H4 (cell line): ENCODE data around the gene ZNF618. TPM values are rescaled to one million over a fixed set of nuclear protein-coding genes. Genes with fewer than 3 reads are reported as not detected.

Source experiments
- DNase-seq: peaks from one replicate; pipeline ENCODE4 v3.0.0-alpha.2; 2015; ENCODE audit warnings: low spot score
- total RNA-seq: library from RNA; depleted of rRNA; stranded (reverse); fragments of >200 nt; shearing (Covaris generic); gene quantifications from 2 replicates; pipeline ENCODE4 v1.2.3, GENCODE V29; 2014

ZNF618 gene
- total RNA-seq, 1 experiment from 2014 or later, result 4.9 TPM

DNA sequence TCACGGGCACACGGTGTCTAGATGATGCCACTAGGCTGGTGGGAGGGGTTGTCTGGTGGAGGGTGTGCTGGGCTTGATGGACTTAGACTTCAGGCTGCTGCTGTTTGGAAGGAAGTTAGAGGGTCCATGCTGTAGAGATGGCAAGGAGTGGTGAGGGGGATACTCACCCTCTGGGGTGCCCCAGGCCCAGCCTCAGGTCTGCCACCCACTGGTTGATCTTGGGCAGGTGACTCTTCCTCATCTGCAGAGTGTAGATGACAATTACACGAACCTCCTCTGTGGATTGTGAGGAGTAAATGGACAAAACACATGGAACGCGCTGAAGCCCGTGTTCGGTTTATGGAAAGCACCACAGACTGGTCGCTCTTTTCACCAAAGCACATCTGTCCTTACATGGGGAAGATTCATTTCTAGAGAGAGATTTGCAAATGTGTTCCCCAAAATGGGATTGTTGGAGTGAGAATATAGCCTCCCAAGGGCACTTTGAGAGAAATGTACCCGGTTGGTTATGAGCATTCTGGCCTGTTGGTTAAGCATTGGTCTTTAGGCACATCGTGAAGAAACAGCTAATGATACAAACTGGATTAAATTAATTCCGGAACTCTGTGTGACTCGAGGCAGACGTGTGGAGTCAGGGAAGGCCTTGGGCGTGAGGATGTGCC is 58.2 kb downstream of the ZNF618 start:
- DNase-seq, result no peak

DNA sequence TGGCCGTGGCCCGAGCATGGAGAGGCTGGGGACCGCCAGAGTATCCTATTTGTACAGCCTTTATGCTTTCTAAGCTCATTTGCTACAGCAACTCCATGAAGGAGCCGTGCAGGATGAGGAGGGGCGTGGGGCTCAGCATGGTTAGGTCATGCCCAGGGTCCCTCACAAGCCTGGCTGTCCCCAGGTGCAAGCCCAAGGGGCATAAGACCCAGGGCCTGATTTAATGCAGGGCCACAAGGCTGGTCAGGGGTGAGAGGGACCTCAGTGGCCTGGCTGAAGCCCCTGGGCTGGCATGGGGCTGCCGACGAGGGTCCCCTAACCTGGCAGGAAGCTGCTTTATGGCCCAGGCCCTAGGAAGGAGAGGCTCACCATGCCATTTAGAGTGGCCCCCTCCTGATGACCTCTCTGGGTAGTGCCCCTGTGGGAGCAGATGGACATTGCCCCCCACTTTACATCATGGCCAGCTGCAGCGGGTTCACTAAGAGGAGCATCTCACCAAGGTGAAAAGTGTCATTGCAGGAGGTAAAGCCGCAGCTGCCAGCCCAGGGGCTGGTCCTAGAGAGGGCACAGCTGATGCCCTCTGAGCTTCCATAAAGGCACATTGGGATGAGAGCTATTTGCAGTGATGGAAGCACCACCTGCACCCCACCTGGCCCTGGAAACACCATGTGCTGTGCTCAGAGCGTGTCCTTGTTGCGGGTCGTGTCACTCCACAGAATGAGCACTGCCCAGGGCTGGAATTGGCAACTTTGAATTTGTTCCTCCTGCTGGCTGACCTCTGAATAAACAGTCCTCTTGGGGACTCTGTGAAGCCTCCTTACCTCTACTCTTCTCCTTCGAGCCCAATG is 58.9 kb downstream of the ZNF618 start:
- no peak for DNase-seq

DNA sequence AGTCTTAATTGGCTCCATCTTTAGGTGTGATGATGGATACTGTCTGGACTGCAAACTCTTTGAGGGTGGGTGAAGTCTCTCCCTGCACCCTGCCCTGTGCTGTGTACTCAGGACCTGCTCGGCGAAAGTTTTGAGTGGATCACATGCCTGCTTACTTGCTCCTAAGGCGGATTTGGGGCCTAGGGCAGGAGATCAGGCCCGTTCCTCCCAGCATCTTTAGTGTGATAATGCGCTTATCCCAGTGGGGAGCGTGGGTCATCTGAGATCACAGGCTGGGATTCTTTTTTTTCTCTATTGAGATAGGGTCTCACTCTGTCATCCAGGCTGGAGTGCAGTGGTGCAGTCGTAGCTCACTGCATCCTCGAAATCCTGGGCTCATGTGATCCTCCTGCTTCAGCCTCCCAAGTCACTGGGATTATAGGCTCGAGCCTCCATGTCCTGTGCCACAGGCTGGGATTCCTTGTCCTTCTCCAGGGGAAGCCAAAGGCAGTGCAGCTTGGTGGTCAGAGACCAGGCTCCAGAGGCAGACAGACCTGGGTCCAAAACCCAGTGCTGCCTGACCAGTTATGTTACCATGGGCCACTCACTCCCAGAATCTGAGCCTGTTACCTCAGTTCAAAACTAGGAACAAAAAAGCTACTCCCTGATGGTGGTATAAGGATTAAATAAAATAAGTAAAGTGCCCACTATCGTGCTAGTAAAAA is 59.7 kb downstream of the ZNF618 start:
- no peak for DNase-seq

DNA sequence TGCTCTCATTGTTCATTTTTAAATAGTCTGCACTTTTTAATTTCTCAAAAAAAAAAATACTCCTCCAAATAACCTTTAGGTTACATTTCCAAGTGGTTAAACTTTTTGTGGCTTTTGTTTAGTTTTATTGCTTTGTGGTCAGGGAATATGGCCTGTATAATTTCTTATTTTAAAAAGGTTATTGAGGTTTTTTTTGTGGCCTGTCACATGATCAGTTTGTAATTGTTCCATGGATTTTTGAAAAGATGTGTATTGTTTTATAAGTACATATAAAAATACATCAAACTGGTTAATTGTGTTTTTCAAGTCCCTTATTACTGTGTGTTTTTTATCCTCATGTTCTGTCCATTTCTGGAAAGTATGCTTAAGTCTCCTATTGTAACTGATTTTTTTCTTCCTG is 64.0 kb downstream of the ZNF618 start:
- DNase-seq, result no peak

DNA sequence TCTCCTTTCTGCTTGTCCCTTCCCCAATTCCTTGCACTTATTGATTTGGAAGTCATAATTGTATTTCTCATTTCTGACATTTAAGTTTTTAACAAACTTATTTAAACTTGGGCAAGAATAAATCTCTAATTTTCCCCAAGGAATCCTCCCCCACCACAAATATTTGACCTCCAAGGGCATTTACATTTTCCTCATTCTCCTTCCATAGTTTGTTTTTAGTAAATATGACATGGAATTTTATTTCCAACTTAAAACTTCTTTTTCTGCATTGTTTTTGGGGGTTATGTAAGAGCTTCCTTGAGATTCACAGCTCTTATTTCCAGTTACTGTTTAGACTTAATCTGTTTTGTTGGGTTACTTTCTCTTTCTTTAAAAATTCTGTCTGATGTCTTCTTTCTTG is 64.9 kb downstream of the ZNF618 start:
- no peak for DNase-seq

DNA sequence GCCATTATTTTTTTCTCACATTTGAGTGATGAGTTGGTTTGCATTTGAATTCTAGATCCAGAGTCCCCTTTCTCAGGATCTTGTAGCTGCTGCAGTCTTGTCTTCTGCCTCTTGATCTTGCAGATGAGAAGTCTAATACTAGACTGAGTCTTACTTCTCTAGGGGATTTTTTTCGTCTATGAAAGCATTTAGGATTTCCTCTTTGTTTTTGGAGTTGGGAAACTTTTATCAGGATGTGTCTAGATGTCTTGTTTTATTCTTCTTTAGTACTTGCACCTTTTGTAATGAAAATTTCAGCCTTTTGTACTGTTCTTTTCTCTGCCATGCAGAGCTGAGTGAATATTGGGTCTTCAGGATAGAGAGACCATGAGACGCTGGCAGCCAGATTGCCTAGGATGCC is 65.4 kb downstream of the ZNF618 start:
- DNase-seq, result no peak

DNA sequence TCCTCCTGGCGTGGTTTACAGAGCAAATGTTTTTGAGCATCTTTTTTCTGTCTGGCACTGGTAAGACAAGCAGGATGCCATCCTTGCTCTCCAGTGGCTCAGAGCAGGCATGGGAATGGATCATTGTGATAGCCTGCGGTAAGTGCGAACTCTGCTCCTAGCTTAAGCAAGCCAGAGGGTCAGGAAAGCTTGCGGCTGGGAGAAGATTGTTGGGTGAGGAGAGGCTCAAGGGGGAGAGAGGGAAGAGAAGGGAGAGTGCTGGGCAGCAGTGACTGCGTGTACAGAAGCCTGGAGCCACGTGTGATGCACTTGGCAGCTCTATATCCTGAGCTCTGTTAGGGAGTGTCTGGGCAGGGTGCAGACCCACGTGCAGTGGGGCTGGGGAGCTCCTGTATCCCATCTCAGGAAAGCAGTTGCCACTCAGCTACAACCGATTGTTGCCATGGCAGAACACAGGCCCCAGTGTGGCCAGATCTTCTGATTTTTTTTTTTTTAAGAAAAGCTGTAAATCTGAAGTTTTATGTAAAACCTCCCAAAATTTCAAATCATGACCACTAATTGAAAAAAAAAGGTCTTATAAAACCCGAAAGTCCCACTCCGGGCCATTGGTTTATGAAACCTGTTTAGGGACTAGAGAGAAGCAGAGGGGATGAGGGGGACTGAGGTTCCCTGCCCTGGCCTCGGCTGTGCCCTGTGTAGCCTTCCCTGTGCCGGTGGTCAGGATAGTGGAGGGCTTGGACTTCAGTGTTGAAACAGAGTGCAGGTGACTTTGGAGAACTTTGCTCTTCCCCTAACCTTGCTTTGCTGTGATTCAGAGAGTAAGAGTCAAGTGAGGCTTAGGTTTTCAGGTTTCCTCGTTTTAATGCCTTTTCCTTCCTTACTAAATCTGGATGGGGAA is 67.3 kb downstream of the ZNF618 start:
- DNase-seq, result no peak

DNA sequence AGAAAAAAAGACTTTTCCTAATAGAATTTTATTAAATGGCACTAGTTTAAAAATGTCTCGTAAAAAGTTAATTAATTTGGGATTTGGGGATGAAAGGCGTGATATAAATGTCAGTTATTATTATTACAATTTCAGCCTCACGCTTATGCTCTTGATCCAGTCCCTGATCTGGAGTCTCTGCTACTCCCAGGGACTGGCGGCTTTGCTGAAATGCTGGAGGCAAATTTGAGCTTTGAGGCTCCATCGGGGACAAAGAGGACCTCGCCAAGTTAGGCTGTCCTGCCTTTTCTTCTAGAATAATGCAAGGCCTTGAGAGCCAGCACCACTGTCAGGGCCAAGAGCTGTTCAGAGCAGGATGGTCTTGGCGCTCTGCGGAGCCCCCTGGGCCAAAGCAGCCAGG is 69.7 kb downstream of the ZNF618 start:
- no peak for DNase-seq

DNA sequence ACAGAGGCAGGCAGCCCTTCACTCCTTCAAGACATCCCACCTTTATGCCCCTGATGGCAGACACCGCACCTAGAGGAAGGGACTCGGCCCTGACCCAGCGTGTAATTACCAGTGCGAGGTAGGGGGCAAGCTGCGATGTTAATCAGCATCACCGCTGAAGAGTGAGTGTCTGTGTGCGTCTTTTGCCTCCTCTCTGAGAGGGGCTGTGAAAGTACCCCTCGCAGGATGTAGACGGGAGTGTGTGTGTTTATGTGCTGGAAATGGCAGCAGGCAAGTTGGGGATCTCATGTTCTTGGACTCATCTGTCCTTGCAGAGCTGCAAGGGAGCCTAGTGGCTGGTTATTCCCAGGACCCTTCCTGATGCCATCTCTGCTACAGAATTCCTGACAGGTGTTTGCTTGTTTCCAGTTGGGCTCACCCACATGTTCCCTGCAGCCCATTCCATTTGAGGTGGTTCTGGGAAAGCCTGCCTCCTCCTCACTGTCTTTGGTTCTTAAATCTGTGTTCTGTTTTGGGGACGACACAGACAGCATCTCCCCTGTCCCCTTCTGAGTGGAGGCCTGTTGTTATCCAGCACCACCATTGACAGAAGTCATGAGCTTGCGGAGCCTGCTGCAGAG is 70.5 kb downstream of the ZNF618 start:
- no peak for DNase-seq

DNA sequence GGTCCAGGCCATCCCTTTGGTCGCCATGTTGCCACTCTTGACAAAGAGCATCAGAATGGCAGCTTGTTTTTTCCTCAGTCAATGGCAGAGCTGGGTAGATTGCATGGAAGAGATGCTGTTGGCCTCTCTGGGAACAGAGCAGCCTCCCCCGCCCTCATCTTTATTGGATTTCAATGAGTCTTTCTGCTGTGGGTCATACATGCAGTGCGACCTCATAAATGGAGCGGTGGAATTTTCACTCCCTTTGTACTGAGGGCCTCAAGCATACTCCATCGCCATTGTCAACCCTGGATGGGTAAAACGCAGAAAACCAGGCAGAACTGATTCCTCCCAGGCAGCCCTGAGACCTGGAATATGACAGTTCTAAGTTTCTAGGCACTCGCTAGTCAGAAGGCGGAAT is 71.8 kb downstream of the ZNF618 start:
- DNase-seq, result no peak

DNA sequence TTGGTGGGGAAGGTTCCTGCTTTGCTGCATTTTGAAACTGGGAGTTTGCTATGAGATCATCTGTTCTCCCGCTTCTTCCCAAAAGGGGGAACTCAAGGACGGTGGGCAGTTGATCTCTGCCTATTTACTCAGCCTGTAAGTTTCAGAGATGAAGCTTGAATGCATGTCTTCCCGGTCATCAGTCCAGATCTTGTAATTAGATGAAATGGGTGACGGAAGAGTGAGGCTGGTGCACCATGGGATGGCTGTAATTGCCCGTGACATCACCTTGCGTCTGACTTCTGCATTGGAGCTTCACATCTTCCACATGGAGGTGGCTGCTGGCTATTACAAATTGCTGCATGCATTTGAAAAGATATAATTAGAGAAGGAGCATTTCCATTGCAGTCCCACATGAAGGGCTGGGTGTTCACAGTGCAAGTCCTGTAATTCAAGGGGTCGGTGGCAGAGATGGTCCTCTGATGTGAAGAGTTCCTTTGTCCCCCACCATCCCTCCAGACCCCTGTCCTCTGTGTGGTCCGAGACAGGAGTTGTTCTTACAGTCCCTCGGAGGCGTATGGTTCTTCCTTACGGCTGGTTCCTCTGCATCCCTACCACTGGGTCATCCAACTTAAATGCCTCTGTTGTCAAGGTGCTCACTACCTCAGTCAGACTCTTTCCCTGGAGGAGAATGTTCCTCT is 72.9 kb downstream of the ZNF618 start:
- DNase-seq, result no peak

DNA sequence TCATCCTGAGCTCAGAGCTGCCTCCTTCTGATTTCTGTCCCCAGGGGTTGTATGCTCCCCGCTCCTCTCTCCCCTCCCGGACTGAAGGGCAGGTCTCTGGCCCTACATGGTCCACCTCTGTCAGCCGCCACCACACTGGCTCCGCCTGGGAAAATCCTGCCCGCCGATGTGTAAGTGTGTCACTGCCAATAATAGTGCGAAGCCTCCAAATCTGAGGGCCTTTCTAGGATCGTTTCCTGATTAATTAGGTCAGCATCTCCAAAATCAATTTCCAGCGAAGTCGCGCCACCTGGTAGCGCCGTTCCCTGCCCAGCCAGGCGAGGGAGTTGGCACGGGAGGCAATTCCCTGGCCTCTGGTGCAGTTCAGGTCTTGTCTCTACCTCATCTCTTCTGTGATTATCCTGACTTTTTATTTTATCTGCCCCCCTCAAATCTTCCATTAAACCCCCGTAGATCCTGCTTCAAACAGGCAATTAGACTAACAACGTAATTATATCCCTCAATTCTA is 73.5 kb downstream of the ZNF618 start:
- no peak for DNase-seq

DNA sequence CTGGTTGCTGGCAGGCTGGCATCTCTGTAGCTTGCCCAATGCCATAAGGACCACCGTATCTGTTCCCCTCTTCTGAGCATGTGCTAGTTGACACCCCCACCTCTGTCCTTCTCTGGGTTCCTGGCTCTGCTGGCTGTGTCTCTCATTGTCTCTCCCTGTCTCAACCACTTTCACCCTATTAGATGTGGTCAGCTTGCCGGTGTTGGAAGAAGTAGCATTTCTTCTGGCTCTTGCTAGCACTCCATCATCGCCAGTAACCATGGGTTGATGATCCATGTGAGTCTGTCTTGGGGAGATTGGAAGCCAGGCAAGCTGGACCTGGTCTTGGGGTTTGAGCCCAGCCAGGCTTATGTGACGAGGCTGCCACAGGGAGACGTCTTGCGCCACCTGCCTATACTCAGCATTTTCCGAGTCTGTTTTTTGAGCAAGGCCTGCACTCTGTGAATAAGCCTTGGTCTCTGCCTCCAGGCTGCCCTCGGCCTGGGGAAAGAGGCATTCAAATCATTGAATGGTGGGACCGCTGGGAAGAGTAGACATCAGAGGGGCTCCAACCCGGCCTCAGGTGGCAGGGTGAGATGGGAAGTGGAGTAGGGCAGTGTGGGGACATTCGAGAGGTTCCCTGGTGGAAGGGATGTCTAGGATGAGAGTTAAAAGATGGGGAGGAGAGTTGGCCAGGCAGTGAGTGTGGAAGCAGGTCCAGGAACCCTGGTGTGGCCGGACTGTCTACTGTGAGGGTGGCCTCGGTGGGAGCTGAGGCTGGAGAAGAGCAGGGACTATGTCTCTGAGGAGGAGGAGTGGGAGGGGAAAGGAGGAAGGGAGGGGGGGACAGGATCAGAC is 74.3 kb downstream of the ZNF618 start:
- DNase-seq, result no peak

DNA sequence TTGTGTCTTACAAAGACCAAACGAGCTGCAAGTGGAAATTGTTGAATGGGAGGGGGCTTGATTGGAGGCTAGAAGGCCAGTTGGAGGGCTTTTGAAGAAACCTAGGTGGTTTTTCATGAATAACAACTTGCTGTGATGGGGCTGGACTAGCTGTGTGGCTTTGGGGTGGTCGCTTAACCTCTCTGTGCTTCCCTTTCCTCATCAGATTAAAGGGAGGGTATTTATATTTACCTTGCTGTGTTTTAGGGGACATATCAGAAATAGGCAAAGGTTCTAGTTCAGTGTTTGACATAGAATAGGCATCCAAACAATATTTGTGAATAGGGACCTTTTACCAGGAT is 74.9 kb downstream of the ZNF618 start:
- no peak for DNase-seq

DNA sequence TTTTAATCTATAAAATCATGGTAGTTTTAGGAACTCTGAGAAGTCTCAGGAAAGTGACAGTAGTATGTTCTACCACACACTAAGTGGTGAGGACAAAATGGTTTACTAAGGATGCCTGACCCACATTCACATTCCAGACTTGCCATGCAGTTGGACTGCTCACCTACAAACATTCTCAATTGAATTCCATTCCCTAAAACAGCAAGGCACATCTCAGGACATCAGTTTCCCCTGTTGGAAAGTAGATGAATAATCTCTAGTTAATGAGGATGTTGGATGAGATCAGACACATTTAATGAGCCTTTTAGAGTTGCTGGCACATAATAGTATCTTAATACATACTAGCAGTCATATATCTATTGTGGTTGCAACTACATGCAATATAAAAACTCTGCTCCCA is 76.6 kb downstream of the ZNF618 start:
- DNase-seq, result no peak

DNA sequence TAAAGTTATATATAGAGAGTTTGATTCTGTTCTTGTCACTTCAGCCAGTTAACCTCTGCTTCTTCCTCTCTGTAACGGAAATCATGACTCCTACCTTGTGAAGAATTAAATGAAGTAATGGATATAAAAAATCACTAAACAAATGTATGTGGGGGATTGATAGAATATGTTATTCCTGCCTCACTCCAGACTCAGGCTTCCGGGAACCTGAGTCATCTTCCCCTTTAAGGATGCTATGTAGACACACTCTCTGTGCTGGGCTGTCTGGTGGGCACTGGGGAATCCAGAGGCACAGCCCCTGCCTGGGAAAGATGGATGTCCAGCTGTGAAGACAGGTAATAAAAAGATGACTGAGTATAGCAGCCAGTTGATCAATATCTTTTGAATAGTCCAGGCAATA is 77.4 kb downstream of the ZNF618 start:
- no peak for DNase-seq

DNA sequence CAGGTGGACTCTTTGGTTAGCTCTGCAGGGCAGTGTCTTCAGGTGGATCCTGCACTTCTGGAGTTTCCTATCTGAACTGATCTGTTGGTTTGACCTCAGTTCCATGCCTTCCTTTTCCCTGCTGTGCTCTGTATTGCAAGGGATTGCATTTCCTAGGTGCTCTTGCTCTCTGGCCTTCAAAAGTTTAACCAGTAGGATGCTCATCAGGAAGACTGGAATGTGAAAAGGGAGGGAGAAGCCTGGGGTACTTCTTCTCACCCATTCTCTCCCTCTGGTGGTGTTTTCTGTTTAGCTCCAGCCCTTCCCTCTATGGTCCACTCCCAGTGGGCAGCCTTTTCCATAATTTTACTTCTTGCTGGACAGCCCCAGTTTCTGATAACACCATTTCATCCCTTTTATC is 78.5 kb downstream of the ZNF618 start:
- no peak for DNase-seq

DNA sequence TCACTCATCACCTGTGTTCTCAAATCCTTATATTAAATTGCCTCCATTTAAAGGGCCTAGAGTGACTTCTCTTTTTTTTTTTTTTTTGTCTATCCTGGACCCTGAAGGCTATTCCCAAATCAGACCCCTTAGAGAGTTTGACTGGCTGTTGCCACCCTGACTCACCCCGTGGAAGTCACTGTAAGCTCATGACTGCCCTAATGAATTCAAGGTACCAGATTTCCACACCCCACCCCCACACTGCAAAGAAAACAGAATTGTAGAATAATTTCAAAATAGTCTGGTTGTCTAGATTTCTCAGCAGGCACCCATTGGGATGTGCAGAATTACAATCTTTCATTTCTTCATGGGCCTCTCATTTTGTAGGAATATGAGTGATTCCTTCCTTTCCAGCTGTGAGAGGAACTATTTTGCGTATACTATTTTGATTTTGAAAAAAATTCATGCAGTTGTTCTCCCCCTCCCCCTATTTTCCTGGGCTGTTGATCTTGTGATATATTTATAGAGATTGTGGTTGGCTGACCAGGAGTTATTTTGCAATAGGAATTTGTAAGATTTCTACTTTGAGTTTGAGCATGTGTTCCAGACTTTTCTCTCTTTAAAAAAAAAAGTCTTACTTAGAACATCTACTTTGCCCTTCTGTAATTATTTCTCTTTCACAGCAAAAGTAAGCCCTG is 79.1 kb downstream of the ZNF618 start:
- DNase-seq, result peak; percentile 46

DNA sequence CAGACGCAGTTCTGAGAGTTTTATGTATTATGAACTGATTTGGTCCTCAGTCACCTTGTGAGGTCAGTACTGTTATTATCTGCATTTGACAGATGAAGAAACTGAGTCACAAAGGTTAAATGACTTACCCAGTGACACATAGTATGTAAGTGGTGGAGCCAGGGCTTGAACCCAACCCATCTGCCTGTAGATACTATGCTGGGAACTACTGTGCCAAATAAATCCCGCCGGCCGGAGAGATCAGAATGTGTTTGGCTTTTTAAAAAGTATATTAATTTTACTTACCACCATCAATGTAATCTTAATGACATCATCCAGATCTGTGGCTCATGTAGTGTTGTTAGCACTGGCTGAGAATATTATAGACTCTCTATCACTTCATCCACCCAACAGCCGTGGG is 80.8 kb downstream of the ZNF618 start:
- DNase-seq, result no peak
